HG02642 (cell line): Measurements from ENCODE around the gene DLGAP1.
"Not testable (repeated sequence)": the region's sequence is repeated elsewhere in the genome, so short reads cannot be mapped to it uniquely, and the experiment has no call there.

ENCODE experiments used
- ATAC-seq: cut with Tn5 transposase; IDR thresholded peaks from one replicate; pipeline ENCODE4 v1.9.1; 2021; ENCODE audit warnings: mild to moderate bottlenecking; ENCODE audit not compliant: unreplicated experiment, poor library complexity

DLGAP1 gene

DNA sequence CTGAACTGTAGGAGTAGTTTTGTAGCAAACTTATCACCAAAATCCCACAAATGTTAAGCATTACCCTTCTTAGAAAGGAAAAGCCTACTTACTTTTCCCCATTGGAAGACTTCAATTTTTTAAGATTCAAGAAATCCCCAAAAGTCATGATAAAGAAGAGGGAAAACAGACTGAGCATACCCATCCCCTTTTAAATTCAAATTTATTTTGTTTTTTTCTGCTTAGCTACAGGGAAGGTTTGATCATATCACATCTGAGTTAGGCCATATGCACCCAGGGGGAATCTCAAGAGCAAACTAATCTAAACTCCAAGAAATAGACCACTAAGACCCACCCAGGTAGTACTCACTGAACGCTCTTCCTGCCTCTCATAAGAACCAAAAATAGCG lies 830.6 kb downstream of the DLGAP1 start:
- no peak for ATAC-seq

DNA sequence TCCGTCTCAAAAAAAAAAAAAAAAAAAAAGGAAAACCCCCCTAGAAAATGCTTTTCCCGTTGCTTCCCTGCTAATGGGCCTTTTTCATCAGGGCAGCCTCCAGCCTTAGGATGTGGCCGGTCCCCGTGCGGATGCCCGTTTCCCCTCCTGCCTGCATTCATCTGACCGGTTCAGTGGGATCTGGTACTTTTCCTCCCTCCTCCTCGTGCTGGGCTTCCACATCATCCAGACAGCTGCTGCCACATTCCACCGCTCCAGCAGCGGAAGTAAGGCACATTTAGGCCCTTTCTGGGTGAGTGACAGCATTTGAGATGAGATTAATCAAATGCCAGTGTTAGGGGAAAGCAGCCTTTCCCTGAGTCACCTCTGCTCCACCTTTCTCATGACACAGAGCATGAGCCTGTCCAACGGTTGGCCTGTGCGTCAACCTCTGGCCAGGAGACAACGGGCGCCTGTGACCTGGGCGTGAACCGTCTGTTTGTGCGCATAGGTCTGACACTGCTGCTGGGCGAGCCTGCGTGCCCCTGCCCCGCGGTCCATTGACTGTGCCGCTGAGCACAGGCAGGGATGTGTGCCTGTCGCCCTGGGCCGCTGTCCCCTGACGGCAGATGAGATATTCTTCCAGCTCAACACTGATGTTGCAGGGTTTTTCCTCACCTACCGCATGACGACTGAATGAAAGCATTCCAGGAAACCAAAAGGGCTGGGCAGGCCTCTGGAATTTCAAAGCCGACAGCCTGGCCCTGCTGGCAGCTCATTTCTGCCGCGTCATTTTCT lies 831.1 kb downstream of the DLGAP1 start:
- ATAC-seq = no peak

DNA sequence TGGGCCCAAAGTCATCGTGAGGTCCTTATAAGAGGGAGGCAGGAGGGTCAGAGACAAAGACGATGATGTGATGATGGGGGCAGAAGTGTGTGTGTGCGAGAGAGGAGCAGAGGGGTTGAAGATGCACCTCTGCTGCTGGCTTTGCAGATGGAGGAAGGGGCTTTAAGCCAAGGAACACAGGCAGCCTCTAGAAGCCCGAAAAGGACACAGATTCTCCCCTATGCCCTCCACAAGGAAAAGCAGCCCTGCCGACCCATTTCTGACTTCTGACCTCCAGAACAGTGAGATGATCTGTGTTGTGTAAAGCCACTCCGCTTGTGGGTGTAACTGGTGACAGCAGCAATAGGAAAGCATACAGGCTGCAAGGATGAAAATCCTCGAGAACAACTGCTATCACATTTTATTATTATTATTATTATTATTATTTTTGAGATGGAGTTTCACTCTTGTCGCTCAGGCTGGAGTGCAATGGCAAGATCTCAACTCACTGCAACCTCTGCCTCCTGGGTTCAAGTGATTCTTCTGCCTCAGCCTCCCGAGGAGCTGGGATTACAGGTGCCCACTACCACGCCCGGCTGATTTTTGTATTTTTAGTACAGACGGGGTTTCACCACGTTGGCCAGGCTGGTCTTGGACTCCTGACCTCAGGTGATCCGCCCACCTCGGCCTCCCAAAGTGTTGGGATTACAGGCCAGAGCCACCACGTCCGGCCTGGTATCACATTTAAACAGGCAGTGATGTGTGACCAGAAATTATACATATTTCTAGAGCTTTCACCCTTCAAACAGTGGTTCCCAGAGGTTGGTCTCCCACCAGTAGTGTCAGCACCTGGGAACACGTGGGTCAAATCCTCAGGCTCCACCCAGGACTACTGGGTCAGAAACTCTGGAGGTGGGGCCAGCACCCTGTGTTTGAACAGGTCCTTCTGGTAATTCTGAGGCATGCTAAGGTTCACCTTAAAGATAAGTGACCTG lies 834.7 kb downstream of the DLGAP1 start:
- no peak for ATAC-seq

DNA sequence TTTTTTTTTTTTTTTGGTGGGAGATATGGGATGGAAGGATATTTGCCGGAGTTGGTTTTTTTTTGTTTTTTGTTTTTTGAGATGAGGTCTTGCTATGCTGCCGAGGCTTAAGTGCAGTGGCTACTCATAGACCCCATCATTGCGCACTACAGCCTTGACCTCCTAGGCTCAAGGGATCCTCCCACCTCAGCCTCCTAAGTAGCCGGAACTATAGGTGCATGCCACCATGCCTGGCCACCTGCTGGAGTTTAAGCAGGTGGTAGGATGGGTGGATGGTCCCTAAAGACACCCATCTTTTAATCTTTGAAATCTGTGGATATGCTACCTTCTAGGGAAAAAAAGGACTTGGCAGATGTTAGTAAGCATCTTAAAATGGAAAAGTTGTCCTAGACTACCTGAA lies 835.4 kb downstream of the DLGAP1 start:
- no peak for ATAC-seq

DNA sequence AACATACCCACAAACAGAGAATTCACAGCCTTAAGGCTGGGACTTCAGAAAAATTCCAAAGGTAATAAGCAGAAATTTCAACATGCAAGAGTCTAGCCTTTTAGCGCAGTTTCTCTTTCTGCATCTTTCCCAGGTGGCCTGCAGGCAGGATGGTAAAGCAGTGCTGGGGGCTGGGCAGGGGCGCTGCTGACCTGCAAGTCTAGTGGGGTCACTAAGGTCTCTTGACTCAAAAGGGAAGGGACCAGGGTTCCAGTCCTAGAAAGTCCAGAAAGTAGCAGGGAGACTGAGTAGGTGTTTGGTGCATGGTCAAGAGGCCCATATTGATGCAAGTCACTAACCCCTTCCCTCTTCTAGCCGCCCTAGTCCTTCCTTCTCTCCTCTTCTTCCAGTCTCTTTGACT lies 835.9 kb downstream of the DLGAP1 start:
- no peak for ATAC-seq

DNA sequence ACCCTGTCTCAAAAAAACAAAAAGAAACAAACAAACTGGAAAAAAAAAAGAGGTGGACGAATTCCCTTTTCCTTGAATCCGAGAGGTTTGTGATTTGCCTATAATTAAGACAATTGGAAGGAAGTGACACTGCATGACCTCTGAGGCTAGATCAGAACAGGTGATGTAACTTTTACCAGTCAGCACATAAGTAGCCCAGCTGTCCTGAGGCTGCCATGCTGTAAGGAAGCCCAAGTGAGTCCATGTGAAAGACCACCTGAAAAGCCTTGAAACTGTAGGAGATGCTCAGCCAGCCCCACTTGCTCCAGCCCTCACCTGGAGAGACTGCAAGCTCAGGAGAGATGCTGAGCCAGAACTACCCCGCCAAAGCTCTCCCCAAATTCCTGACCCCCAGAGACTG lies 838.4 kb downstream of the DLGAP1 start:
- no peak for ATAC-seq

DNA sequence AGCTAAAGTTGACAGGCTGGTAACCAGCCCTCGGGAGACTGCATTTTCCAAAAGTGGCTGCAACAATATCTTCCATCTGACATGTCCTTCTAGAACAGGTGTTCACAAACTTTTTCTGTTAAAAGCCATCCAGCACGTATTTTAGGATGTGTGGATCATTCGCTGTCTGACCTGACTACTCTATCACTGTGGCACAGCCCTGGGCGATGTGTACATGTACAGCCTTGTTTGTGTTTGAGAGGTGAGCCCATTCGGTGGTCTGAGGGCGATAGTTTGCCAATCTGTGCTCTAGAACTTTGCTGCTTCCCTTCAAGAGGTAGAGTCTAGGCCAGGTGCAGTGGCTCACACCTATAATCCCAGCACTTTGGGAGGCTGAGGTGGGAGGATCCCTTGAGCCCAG lies 839.0 kb downstream of the DLGAP1 start:
- no peak for ATAC-seq

DNA sequence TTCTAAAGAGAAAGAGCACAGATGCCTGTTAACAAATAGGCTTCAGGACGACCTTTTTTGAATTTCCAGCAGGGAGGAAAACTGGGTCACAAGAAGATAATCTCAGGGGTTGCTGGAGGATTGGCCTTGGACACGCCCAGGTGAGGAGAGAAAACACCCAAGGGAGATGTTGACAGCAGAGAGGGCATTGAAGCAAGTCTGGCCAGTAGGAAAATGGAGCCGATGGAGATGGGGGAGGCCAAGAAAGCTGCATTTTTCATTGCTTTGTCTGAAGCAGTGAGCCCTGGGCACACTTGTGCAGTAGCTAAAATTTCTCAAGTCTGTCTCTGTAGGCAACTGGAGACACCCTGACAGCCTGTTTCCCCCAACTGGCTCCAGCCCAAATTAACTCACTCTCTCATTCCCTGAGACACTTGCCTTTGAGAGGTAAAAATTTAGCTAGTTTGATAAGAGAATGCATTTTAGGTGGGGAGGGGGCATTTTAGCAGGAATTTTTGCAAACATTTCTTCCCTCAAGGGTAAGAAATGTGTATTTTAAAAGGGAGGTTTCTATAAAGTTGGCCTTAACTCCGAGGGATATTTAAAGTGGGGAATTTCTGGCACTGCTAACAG lies 839.6 kb downstream of the DLGAP1 start:
- ATAC-seq = no peak

DNA sequence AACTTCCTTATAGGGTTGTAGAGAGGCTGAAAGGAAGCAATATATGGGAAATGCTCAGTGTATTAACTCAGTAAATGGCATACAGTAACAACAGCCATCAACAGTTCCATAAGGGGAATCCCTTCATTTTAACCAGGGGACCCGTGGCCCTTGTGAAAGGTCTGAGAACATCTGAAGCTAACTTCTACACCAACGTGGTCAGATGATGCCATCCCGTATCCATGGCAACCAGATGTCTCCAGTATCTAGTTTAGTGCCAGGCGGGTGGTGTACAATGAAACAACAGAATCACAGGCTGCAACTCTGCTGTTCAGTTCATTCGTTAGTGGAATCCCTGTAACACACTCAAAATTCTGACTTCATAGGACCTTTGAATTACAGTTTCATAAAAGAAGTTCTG lies 842.8 kb downstream of the DLGAP1 start:
- ATAC-seq = no peak

DNA sequence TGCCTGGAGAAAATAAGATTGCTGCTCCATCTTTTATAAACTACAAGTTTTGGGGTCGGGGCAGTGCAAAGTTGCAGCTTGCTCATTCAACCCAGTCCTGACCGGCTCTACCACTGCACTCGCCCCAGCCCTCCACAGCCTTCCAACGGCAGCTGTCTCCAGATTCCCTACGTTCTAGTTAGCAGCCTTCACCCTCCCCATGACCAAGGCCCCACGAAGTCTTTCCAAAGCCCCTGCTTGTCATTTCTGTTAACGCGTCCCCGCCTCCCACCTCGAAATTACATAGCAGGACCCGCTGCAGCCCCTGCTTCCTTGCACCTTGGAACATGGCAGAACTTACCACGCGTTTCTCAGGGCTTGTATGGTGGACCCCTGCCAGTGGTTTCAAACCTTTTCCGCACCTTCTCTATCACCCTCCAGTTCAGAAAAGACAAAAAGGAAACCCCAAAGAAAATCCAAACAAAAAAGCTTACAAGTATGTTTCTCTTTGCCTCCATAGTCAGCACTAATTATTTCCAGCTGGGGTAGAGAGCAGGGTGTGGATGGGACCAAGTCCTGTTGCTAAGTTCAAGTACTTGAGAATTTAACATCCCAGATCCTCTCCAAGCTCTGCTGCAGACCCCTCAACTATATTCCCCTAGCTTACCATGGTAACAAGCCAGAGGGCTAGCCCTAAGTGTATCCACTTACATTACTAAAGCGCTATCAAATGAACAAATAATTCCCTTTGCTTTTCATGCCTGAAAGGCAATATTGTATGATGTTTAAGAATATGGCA lies 843.6 kb downstream of the DLGAP1 start:
- ATAC-seq = no peak

DNA sequence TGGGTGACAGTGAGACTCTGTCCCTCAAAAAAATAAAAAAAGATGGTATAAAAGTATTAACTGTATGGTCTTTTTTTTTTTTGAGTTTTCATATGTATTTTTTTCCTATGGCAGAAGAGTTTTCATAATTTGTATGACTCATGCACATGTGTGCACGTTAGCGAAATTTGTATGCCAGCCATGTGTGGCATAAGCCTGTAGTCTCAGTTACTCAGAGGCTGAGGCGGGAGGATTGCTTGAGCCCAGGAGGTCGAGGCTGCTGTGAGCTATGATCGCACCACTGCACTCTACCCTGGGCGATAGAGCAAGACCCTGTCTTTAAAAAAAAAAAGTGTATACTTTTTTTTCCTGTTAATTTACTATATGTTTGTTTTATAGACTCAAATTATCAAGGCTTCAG lies 844.3 kb downstream of the DLGAP1 start:
- no peak for ATAC-seq

DNA sequence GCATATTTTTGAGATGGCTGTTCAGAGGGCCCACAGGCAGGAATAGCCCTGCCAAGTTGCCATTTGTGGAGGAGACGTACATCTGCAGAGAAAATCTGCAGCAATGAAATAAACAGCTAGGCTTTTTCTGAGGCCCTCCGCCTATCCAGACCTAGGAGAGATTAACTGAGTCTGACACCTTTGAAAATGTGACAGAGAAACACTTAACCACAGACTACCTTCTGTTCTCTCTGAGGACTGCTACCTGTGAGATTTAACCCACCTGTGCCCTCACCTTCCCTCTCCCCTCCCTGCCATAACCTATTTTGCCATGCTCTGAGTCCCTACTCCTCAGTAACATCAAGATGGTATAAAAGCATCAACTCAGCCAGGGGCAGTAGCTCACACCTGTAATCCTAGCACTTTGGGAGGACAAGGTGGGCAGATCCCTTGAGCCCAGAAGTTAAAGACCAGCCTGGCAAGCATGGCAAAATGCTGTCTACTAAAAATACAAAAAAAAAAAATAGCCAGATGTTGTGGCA lies 844.9 kb downstream of the DLGAP1 start:
- no peak for ATAC-seq

DNA sequence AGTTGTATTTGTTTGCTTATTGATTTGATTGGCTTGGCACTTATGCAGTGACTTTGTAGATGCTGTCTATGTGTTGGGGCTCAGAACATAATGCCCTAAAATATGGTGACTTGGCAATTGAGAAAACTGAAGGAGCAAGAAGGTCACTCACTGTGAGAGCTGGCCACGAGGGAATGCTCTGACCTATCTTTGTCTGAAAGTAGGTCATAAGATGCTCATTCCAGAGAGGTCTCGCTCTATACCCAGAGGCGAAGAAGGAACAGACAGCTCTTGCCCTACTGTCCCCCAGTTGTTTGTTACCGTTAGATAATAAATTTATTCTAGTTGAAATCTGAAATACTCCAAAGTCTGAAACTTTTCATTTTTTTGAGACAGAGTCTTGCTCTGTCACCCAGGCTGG lies 846.6 kb downstream of the DLGAP1 start:
- no peak for ATAC-seq

DNA sequence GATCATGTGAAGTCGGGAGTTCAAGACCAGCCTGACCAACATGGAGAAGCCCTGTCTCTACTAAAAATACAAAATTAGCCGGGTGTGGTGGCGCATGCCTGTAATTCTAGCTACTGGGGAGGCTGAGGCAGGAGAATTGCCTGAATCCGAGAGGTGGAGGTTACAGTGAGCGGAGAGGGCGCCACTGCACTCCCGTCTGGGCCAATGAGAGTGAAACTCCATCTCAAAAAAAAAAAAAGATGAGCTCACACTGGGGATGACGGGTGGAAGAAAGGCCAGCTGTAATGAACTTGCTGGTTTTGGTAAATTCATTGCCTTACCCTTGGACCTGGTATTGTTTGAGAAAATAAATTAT lies 847.0 kb downstream of the DLGAP1 start:
- not testable (repeated sequence) for ATAC-seq

DNA sequence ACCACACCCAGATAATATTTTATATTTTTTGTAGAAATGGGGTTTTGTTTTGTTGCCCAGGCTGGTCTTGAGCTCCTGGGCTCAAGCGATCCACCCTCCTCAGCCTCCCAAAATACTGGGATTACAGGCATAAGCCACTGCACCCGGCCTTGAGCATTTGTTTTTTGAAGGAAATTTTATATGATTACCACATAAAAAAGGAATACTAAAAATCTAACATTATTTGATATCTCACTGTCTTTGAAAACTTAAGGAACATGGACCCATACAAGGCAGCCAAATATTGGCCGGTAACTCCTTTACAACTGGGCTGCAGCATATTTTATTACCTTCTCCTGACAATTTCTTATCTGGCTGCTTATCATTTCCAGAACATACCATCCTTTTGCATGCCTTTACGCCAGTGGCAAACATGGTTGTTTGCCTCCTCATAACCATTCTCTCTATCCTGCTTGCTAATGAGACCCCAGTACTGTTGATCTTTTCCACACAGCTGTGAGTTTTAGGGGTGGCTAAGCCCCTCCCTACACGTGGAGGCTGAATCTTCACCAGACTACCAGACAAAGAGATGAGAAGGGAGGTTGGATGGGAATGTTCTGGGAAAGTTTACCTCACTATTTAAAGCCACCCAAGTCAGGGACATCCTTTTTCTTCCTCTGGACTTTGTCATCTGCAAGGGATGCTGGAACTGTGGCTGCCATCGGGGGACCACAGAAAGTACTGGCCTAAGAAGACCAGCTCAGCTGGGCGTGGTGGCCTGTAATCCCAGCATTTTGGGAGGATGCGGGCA lies 847.6 kb downstream of the DLGAP1 start:
- no peak for ATAC-seq

DNA sequence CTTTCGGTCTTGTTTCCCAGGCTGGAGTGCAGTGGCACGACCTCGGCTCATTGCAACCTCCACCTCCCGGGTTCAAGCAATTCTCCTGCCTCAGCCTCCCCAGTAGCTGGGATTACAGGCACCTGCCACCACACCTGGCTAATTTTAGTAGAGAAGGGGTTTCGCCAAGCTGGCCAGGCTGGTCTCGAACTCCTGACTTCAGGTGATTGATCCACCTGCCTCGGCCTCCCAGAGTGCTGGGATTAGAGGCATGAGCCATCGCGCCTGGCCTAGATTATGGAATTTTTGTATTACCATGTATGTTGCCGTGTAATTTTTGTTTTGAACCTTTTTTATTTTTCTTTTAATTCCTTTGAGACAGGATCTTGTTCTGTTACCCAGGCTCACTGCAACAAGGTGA lies 848.2 kb downstream of the DLGAP1 start:
- ATAC-seq = not testable (repeated sequence)

DNA sequence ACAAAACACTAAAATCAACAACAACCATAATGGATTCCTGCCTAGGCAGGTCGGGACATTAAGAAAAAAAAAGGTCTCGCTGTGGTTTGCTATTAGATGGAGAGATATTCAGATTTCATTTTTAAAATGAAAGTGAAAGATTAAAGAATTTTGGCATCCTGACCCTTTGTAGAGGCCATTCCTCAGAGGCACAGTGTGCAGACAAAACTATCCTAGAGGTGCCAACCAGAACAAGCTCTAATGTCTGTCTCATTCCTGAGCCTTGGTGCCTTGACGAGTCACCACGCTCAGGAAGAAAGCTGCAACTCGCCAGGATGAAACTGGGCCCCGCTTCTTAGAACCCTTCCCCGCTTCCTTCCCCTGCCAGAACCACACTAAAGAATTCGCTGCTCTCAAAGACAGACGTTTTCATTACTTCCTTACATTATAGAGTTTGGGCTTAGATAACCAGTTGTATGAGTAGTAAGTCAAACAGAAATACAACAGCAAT lies 849.1 kb downstream of the DLGAP1 start:
- no peak for ATAC-seq

DNA sequence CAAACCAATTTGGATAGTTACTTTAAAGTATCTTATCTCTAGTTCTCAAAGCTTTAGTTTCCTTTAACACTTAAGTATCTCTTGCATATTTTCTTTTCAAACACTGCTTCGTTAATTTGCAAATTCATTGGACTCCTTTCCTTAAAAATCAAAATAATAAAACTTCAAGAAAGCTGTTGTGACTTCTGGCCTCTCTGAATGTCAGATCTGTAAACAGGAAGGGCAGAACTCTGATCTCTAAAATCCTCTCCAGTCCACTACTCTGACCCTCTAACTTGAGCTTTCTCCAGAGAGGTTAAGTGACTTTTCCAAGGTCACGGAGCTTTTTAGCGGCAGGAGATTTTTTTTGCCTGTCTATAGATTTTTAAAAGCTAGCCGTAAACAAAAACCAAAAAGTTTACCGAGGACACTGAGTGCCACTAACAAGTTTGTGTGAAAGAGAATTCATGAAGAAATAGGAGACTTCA lies 849.6 kb downstream of the DLGAP1 start:
- no peak for ATAC-seq
